ENCODE measurements around the gene MS4A18.
"Not testable (repeated sequence)": the region's sequence is repeated elsewhere in the genome, so short reads cannot be mapped to it uniquely, and the experiment has no call there.

Gene MS4A18

GRCh38 chr11:60740573-60740972 lies 16.1 kb downstream of the MS4A18 start:
- no peak for DNase-seq

GRCh38 chr11:60741421-60741820 lies 16.9 kb downstream of the MS4A18 start:
- no peak for DNase-seq

- DNase-seq = no peak
These were observed 18.5 kb downstream of the MS4A18 start for GRCh38 chr11:60743058-60743457.

- no peak for DNase-seq
These were observed 19.6 kb downstream of the MS4A18 start for GRCh38 chr11:60744114-60744513.

GRCh38 chr11:60747359-60747873 lies 22.9 kb downstream of the MS4A18 start:
- DNase-seq = no peak

GRCh38 chr11:60748225-60748624 lies 23.7 kb downstream of the MS4A18 start:
- DNase-seq = no peak

GRCh38 chr11:60748821-60749220 lies 24.3 kb downstream of the MS4A18 start:
- no peak for DNase-seq

GRCh38 chr11:60750911-60751310 lies 26.4 kb downstream of the MS4A18 start:
- no peak for DNase-seq

- DNase-seq = no peak
These were observed 28.8 kb downstream of the MS4A18 start for GRCh38 chr11:60753309-60753708.

GRCh38 chr11:60754887-60755286 lies 30.4 kb downstream of the MS4A18 start:
- no peak for DNase-seq

- no peak for DNase-seq
These were observed 31.9 kb downstream of the MS4A18 start, which contains the start of gene MS4A15 for GRCh38 chr11:60756307-60757032. Gene MS4A15, plus strand, starts transcription at chr11:60756867. Its CDS starts 6,867 bp downstream, at chr11:60763734.

GRCh38 chr11:60757231-60757800 lies 32.8 kb downstream of the MS4A18 start:
- DNase-seq = no peak

GRCh38 chr11:60758671-60759070 lies 34.2 kb downstream of the MS4A18 start:
- DNase-seq = not testable (repeated sequence)

- DNase-seq = not testable (repeated sequence)
These were observed 35.1 kb downstream of the MS4A18 start for GRCh38 chr11:60759438-60760225.

GRCh38 chr11:60761436-60762190 lies 37.1 kb downstream of the MS4A18 start:
- DNase-seq = no peak

- DNase-seq = no peak
These were observed 38.6 kb downstream of the MS4A18 start for GRCh38 chr11:60762851-60763691.

- no peak for DNase-seq
These were observed 39.3 kb downstream of the MS4A18 start for GRCh38 chr11:60763692-60764369.

GRCh38 chr11:60764879-60765278 lies 40.4 kb downstream of the MS4A18 start:
- no peak for DNase-seq

GRCh38 chr11:60765355-60765754 lies 40.8 kb downstream of the MS4A18 start:
- DNase-seq = no peak

- DNase-seq = no peak
These were observed 42.0 kb downstream of the MS4A18 start for GRCh38 chr11:60766547-60766946.

GRCh38 chr11:60767388-60767811 lies 42.9 kb downstream of the MS4A18 start:
- DNase-seq = peak; percentile 7 to 31

Data from activated CD4-positive, alpha-beta T cell treated with anti-CD3 and anti-CD28 coated beads, Interleukin-2, amount 50 U/mL, for 48 hours (primary cell).